GM23248 (cell line): Measurements from ENCODE around the gene LAMA5.

Experiments used
- EZH2 ChIP-seq: fragments of 200-600 bp; sonication (generic); IDR thresholded peaks from 2 replicates; pipeline ENCODE4 v1.6.1; 2018; ENCODE audit warnings: antibody characterized with exemption, mild to moderate bottlenecking; ENCODE audit not compliant: insufficient read depth, poor library complexity, severe bottlenecking
- EZH2phosphoT487 ChIP-seq: fragments of 200-600 bp; sonication (generic); IDR thresholded peaks from 2 replicates; pipeline ENCODE4 v1.6.1; 2018; ENCODE audit warnings: antibody characterized with exemption, moderate library complexity, mild to moderate bottlenecking, low read depth; ENCODE audit not compliant: insufficient read depth

- no peak for TF ChIP-seq EZH2
- no peak for TF ChIP-seq EZH2phosphoT487
Measured at GRCh38 chr20:62282103-62282502, 85.0 kb downstream of the LAMA5 start.
